ENCODE data around the gene TXNDC11.

Gene TXNDC11

GRCh38 chr16:11674001-11674817, 68.4 kb downstream of the TXNDC11 start:
- no peak for DNase-seq (ENCODE audit: extremely low read depth, insufficient read length)
- no peak overlapping the region for H3K4me3 ChIP-seq (replicated peaks; ENCODE audit: low read depth, low read length)
- H3K36me3 ChIP-seq (ENCODE audit: control insufficient read depth, insufficient read depth, low read length): peaks cover 18% of the 10 kb centered on the region
- H3K27me3 ChIP-seq (replicated peaks; ENCODE audit: control insufficient read depth, insufficient read depth, low read length): no peaks in the 10 kb centered on the region
- TF ChIP-seq CTCF (IDR thresholded peaks at IDR 0.05; ENCODE audit: insufficient read depth, low read length, poor library complexity, severe bottlenecking): no peak

- TF ChIP-seq CTCF (IDR thresholded peaks at IDR 0.05; ENCODE audit: insufficient read depth, low read length, poor library complexity, severe bottlenecking): no peak
- H3K36me3 ChIP-seq (ENCODE audit: control insufficient read depth, insufficient read depth, low read length): peaks cover 16% of the 10 kb centered on the region
- H3K4me3 ChIP-seq (replicated peaks; ENCODE audit: low read depth, low read length): peak overlapping the region; percentile 4; the same call in 1 of the 2 replicates
- no peak for DNase-seq (ENCODE audit: extremely low read depth, insufficient read length)
- H3K27me3 ChIP-seq (replicated peaks; ENCODE audit: control insufficient read depth, insufficient read depth, low read length): no peaks in the 10 kb centered on the region
Measured at GRCh38 chr16:11673091-11674000, 69.3 kb downstream of the TXNDC11 start.

- no peak for TF ChIP-seq CTCF (IDR thresholded peaks at IDR 0.05; ENCODE audit: insufficient read depth, low read length, poor library complexity, severe bottlenecking)
- peak overlapping the region; percentile 21; the same call in 1 of the 2 replicates for H3K4me3 ChIP-seq (replicated peaks; ENCODE audit: low read depth, low read length)
- peaks cover 14% of the 10 kb centered on the region for H3K36me3 ChIP-seq (ENCODE audit: control insufficient read depth, insufficient read depth, low read length)
- H3K27me3 ChIP-seq (replicated peaks; ENCODE audit: control insufficient read depth, insufficient read depth, low read length): no peaks in the 10 kb centered on the region
- peak; percentile 69 for DNase-seq (ENCODE audit: extremely low read depth, insufficient read length)
Measured at GRCh38 chr16:11672206-11673090, 70.2 kb downstream of the TXNDC11 start.

GRCh38 chr16:11671676-11672075, 71.0 kb downstream of the TXNDC11 start:
- peaks cover 8% of the 10 kb centered on the region for H3K36me3 ChIP-seq (ENCODE audit: control insufficient read depth, insufficient read depth, low read length)
- no peaks in the 10 kb centered on the region for H3K27me3 ChIP-seq (replicated peaks; ENCODE audit: control insufficient read depth, insufficient read depth, low read length)
- H3K4me3 ChIP-seq (replicated peaks; ENCODE audit: low read depth, low read length): peak overlapping the region; percentile 21; the same call in 1 of the 2 replicates
- TF ChIP-seq CTCF (IDR thresholded peaks at IDR 0.05; ENCODE audit: insufficient read depth, low read length, poor library complexity, severe bottlenecking): no peak
- no peak for DNase-seq (ENCODE audit: extremely low read depth, insufficient read length)

- Histone ChIP-seq H3K4me3 (replicated peaks; ENCODE audit: low read depth, low read length) (peak overlapping the region; percentile 84; the same call in 1 of the 2 replicates), H3K27me3 (replicated peaks; ENCODE audit: control insufficient read depth, insufficient read depth, low read length) (no peaks in the 10 kb centered on the region), H3K36me3 (ENCODE audit: control insufficient read depth, insufficient read depth, low read length) (peaks cover 5% of the 10 kb centered on the region)
- no peak for DNase-seq (ENCODE audit: extremely low read depth, insufficient read length)
- no peak for TF ChIP-seq CTCF (IDR thresholded peaks at IDR 0.05; ENCODE audit: insufficient read depth, low read length, poor library complexity, severe bottlenecking)
Measured at GRCh38 chr16:11671271-11671670, 71.4 kb downstream of the TXNDC11 start.
